Mucosa of stomach (tissue), 1 donor: ENCODE results near the gene CLPTM1L.
"Not testable (repeated sequence)": the region's sequence is repeated elsewhere in the genome, so short reads cannot be mapped to it uniquely, and the experiment has no call there.

Source experiments
- H3K27me3 ChIP-seq: one replicate; pipeline ENCODE4 v1.7.0; 2013; ENCODE audit warnings: mild to moderate bottlenecking, low read length; ENCODE audit not compliant: control insufficient read depth, insufficient read depth
- H3K36me3 ChIP-seq: one replicate; pipeline ENCODE4 v1.7.0; 2013; ENCODE audit warnings: low read length; ENCODE audit not compliant: control insufficient read depth, insufficient read depth
- H3K4me1 ChIP-seq: one replicate; pipeline ENCODE4 v1.7.0; 2013; ENCODE audit warnings: mild to moderate bottlenecking, low read length; ENCODE audit not compliant: control insufficient read depth, insufficient read depth
- H3K4me3 ChIP-seq: one replicate; pipeline ENCODE4 v1.7.0; 2013; ENCODE audit warnings: low read length
- H3K9ac ChIP-seq: one replicate; pipeline ENCODE4 v1.7.0; 2013; ENCODE audit warnings: mild to moderate bottlenecking, low read length, moderate library complexity
- H3K9me3 ChIP-seq: one replicate; pipeline ENCODE4 v1.7.0; 2013; ENCODE audit warnings: mild to moderate bottlenecking, low read length, moderate library complexity; ENCODE audit not compliant: control insufficient read depth
- donor health status: Pancreatic carcinoma.

CLPTM1L gene

DNA sequence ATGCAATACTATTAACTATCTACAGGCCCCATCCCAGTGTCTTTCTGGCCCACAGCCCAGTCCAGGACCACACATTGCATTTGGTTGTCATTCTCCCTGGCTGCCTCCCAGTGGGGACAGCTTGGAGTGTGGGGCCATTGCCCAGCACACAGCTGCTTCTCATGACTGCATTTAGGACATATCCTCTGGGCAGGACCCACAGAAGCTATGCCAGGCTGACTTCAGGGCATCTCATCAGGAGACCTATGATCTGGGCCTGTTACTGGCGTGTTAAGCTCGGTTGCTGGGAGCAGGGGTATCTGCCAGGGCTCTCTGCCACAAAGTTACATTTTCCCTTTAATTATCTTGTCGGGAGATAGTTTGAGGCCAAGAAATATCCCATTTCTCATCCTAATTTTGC, 32.1 kb upstream of the CLPTM1L start:
- Histone ChIP-seq H3K4me3 (no peak overlapping the region), H3K36me3 (no peaks in the 10 kb centered on the region), H3K4me1 (no peaks in the 10 kb centered on the region), H3K9me3 (no peaks in the 10 kb centered on the region), H3K9ac (no peak overlapping the region), H3K27me3 (peaks cover 14% of the 10 kb centered on the region)

DNA sequence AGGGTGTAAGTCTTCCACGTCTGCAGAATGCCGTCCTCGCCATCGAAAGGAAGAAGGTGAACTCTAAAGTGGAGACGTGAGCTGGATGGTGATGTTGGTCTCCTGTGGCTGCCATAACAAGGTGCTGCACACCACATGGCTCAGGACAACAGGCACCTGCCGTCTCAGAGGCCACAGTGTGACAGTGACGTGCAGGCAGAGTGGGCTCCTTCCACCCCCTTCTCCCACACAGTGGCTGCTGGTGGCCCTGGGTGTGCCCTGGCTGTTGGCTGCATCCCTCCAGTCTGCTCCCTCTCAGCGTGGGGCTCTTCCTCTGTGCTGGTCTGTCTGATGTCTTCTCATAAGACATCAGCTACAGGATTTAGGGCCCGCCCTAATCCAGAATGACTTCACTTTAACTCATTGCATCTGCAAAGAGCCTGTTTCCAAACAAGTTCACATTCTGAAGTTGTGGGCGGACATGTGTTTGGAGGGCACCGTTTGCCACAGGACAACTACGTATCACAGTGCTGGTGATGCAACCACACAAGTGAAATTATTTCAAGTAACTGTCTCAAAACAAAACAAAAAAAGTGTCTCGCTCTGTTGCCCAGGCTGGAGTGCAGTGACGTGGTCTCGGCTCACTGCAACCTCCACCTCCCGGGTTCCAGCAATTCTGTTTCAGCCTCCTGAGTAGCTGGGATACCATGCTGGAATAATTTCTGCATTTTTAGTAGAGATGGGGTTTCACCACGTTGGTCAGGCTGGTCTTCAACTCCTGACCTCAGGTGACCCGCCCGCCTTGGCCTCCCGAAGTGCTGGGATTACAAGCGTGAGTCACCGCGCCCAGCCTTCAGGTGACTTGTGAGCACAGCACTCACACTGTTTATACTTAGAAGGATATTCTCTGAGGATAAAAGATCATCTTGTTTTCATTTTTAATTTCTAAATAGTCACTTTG, 31.2 kb upstream of the CLPTM1L start:
- H3K4me1 ChIP-seq, result no peaks in the 10 kb centered on the region
- H3K36me3 ChIP-seq, result no peaks in the 10 kb centered on the region
- H3K27me3 ChIP-seq, result peaks cover 14% of the 10 kb centered on the region
- no peak overlapping the region for H3K9ac ChIP-seq
- H3K9me3 ChIP-seq, result no peaks in the 10 kb centered on the region
- H3K4me3 ChIP-seq, result no peak overlapping the region

DNA sequence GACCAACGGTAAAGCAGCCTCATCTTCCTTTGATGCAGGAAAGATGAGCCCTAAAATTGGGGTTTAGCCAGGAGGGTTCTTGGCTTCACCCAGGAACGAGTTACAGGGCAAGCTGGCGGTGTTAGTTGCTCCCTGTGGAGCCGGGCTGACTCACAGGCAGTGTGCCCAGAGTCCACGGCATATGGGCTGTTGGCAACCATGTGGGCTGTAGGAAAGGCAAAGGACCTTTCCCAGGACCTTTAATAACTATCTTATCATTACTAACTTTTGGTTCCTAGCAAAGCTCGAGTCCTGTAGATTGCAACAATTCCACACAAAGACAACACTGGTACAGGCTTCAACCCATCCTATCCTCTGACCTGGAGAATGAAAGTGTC, 29.8 kb upstream of the CLPTM1L start:
- Histone ChIP-seq H3K27me3 (peaks cover 14% of the 10 kb centered on the region), H3K9ac (no peak overlapping the region), H3K4me1 (no peaks in the 10 kb centered on the region), H3K9me3 (no peaks in the 10 kb centered on the region), H3K4me3 (no peak overlapping the region), H3K36me3 (no peaks in the 10 kb centered on the region)

DNA sequence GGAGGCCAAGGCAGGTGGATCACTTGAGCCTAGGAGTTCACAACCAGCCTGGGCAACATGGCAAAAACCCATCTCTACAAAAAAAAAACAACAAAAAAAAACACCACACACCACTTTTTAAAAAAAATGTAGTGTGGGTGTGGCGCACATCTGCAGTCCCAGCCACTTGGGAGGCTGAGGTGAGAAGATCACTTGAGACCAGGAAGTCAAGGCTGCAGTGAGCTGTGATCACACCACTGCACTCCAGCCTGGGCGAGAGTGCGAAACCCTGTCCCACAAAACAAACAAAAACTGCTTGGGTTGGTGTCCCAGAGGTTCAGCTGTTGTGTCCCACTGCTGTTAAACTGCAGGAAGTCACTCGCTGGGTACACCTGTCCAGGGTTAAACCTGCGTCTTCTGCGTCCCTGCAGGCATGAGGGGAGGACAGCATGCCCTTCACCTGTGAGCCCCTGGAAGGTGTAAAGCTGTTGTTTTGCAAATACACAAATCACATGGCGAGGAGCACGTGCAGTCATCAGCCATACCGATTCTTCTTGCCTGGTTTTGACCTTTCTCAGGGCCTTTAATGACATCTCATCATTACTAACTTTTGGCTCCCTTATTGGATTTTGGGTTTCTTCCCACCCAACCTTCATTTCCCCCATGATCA, 29.3 kb upstream of the CLPTM1L start:
- no peaks in the 10 kb centered on the region for H3K4me1 ChIP-seq
- no peak overlapping the region for H3K4me3 ChIP-seq
- no peaks in the 10 kb centered on the region for H3K9me3 ChIP-seq
- no peak overlapping the region for H3K9ac ChIP-seq
- no peaks in the 10 kb centered on the region for H3K36me3 ChIP-seq
- H3K27me3 ChIP-seq, result peaks cover 13% of the 10 kb centered on the region

DNA sequence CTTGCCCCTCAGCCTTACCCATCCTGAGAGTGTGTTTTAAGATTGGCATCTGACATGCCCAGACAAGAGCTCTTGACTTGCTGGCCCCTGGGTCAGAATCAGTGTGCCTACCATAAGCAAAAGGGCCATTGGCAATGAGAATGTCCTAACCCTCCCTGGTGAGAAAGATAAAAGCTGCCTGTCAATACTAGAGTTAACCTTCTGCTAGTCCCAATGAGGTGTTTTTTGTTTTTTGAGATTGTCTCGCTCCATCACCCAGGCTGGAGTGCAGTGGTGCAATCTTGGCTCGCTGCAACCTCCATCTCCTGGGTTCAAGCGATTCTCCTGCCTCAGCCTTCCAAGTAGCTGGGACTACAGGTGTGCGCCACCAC, 27.1 kb upstream of the CLPTM1L start:
- not testable (repeated sequence) for H3K36me3 ChIP-seq, H3K27me3 ChIP-seq, H3K4me1 ChIP-seq, H3K9me3 ChIP-seq, H3K4me3 ChIP-seq, H3K9ac ChIP-seq

DNA sequence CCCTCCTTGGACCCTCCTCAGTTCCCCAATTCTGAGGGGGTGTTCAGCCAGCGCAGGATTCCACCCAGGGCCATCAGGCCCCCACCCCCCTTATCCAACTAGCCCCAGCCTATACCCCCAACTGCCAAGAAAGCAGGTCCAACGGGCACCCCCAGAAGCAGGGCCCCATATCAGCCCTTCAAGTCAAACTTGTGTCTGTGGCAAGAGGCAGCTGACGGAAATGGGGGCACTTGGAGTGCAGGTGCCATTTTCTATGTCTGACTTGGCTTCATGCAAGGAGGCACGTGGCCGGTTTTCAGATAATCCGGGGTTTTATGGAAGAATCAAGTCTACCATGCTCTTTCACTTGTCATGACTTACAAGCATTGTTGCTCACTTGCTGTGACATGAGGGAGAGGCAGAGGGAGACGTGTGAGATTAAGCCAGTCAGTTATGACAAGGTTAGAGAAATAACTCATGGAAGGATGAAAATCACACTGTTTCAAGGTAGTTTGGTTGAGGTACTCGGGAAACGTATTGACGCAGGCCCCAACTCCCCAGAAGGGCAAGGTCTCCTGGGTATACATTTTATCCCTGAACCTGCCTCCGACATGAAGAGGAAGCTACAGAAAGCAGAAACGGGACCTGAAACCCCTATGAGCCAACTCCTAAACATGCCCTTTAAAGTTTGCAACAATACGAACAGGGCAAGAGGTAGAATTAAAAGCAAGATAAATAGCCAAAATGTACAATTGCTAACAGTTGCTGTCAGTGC, 26.5 kb upstream of the CLPTM1L start:
- no peak overlapping the region for H3K9ac ChIP-seq
- no peaks in the 10 kb centered on the region for H3K4me1 ChIP-seq
- peaks cover 8% of the 10 kb centered on the region for H3K27me3 ChIP-seq
- H3K36me3 ChIP-seq, result no peaks in the 10 kb centered on the region
- no peaks in the 10 kb centered on the region for H3K9me3 ChIP-seq
- no peak overlapping the region for H3K4me3 ChIP-seq

DNA sequence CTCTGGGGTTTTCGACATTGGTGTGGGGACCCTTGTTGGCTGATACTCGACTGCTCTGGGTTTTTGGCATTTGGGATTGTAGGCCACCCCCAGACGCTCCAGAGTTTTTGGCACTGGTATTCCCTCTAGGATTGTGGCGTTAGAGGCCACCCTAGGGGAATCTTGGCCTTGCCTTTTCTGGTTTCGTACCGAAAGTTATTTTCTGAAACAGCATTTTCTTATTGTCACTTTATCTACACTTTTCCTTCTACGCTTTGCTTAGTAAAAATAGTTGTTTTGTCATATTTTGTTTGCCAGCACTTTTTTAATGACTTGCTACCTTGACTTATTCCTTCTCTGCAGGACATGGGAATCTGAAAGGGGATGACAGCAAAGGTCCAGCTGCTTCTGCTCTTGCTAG, 25.1 kb upstream of the CLPTM1L start:
- Histone ChIP-seq H3K9me3 (no peaks in the 10 kb centered on the region), H3K4me3 (no peak overlapping the region), H3K36me3 (no peaks in the 10 kb centered on the region), H3K27me3 (peaks cover 3% of the 10 kb centered on the region), H3K4me1 (no peaks in the 10 kb centered on the region), H3K9ac (no peak overlapping the region)

DNA sequence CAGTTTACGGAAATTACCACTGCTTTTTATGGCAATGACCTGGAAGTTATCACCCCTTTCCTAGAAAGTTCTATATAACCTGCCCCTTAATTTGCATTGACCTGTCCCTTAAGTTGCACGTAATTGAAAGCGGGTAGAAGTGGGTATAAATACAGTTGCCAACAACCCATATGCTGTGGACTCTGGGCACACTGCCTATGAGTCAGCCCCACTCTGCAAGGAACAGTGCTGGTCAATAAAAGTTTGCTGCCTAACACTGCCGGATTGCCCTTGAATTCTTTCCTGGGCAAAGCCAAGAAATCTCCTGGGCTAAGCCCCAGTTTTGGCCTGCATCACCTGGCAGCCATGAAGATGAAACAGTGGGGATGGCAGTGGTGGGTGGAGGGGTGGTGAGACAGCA, 23.9 kb upstream of the CLPTM1L start:
- no peak overlapping the region for H3K9ac ChIP-seq
- H3K9me3 ChIP-seq, result no peaks in the 10 kb centered on the region
- no peak overlapping the region for H3K4me3 ChIP-seq
- no peaks in the 10 kb centered on the region for H3K36me3 ChIP-seq
- H3K27me3 ChIP-seq, result peaks cover under 1% of the 10 kb centered on the region
- no peaks in the 10 kb centered on the region for H3K4me1 ChIP-seq

DNA sequence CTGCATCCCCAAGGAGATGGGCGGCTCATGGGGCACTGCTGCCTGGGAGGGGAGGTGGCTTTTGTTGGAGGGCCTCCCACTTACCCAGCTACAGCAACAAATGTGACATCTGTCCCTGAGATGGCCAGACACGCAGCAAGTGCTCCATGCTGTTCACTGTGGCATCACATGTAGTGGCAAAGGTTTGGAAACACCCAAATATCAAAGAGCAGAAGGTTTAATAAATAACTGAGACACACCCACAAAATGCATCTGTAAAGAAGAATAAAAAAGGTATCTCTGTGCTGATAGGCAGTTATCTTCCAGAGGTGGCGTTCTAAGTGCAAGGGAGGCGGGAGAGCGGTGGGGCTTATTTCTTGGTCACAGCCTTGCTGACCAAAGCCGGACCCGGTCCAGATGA, 23.3 kb upstream of the CLPTM1L start:
- H3K36me3 ChIP-seq, result no peaks in the 10 kb centered on the region

DNA sequence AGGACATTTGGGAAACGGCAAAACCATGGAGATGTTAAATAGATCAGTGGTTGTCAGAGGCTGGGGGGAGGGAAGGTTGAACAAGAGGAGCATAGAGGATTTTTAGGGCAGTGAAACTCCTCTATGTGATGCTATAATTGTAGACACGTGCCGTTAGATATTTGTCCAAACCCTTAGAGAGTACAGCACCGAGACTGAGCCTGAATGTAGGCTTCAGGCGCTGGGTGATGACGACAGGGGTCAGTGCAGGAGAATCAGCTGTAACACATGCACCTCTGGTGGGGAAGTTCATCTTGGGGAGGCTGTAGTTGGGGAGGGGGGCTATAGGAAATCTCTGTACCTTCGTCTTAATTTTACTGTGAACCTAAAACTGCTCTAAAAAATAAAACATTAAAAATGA, 22.2 kb upstream of the CLPTM1L start:
- H3K27me3 ChIP-seq, result peaks cover 2% of the 10 kb centered on the region
- H3K4me1 ChIP-seq, result no peaks in the 10 kb centered on the region

More for the DNA sequence above, 23.3 kb upstream of the CLPTM1L start:
- no peaks in the 10 kb centered on the region for H3K9me3 ChIP-seq
- H3K4me1 ChIP-seq, result no peaks in the 10 kb centered on the region
- H3K27me3 ChIP-seq, result peaks cover 2% of the 10 kb centered on the region
- H3K4me3 ChIP-seq, result no peak overlapping the region
- no peak overlapping the region for H3K9ac ChIP-seq

DNA sequence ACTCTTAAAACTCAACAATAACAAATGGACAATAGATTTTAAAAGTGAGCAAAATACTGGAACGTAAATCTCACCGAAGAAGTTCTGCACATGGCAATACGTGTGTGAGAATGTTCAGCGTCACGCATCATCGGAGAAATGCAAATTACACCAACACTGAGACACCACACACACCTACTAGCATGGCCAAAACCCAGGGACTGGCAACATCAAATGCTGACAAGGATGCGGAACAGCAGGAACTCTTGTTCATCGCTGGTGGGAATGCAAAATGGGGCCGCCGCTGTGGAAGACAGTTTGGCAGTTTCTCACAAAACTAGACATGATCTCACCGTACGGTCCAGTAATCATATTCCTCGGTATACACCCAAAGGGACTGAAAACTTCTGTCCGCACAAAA, 21.6 kb upstream of the CLPTM1L start:
- Histone ChIP-seq H3K27me3 (peaks cover 2% of the 10 kb centered on the region), H3K9ac (no peak overlapping the region), H3K4me3 (no peak overlapping the region), H3K9me3 (no peaks in the 10 kb centered on the region), H3K36me3 (no peaks in the 10 kb centered on the region), H3K4me1 (no peaks in the 10 kb centered on the region)

More for the DNA sequence above, 22.2 kb upstream of the CLPTM1L start:
- Histone ChIP-seq H3K9me3 (no peaks in the 10 kb centered on the region), H3K36me3 (no peaks in the 10 kb centered on the region), H3K4me3 (no peak overlapping the region), H3K9ac (no peak overlapping the region)

DNA sequence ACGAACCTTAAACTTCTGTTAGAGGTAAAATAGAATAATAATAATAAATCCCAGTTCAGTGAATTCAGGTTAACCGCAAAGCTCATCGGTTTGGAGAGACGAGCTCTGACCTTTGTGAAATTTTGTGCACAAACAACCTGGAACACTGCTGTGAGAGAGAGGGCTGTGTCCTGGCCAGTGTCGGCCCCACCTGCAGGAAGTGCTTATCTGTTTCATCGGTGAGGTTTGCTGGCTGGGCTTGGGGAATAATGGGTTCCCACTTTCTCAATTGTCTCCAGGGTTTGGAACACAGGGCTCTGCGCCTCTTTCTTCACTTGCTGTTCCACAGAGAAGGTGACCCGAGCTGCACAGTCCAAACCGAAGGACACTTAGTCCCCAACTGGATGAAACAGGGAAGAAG, 19.3 kb upstream of the CLPTM1L start:
- Histone ChIP-seq H3K36me3 (no peaks in the 10 kb centered on the region), H3K4me3 (no peak overlapping the region), H3K9me3 (no peaks in the 10 kb centered on the region), H3K9ac (no peak overlapping the region), H3K27me3 (peaks cover 2% of the 10 kb centered on the region), H3K4me1 (no peaks in the 10 kb centered on the region)
